Aorta (tissue), 5 donors: Measurements from ENCODE around the gene GALC. TPM values are rescaled to one million over a fixed set of nuclear protein-coding genes. Genes with fewer than 3 reads are reported as not detected.
A peak's percentile ranks its signal among the peaks of the same experiment; 100 is the strongest.

Source experiments
- ATAC-seq: fragments of 200-7000 bp; cut with Tn5 transposase; one replicate; pipeline ENCODE4 v1.9.1; 2022; ENCODE audit warnings: moderate library complexity; ENCODE audit not compliant: low FRiP score
- DNase-seq, 2 donors: peaks; one replicate each; pipeline ENCODE4 v3.0.0-alpha.2; 2020
- H3K27ac ChIP-seq, 2 donors: one replicate each; pipeline ENCODE4 v1.5.1; 2013; ENCODE audit warnings: low read length in 2 of 2, mild to moderate bottlenecking in 2 of 2, moderate library complexity in 2 of 2, control low read depth in 1 of 2, inconsistent platforms in 1 of 2, low read depth in 1 of 2
- H3K27me3 ChIP-seq, 2 donors: one replicate each; pipeline ENCODE4 v1.6.1; 2013; ENCODE audit warnings: control low read depth in 1 of 2, low read length in 1 of 2, mild to moderate bottlenecking in 1 of 2, moderate library complexity in 1 of 2; ENCODE audit not compliant: insufficient read depth in 2 of 2, control insufficient read depth in 1 of 2
- H3K36me3 ChIP-seq, 2 donors: one replicate each; pipeline ENCODE4 v1.6.1; 2013; ENCODE audit warnings: control low read depth in 1 of 2, low read length in 1 of 2, mild to moderate bottlenecking in 1 of 2; ENCODE audit not compliant: insufficient read depth in 2 of 2, control insufficient read depth in 1 of 2
- H3K4me1 ChIP-seq, 2 donors: one replicate each; pipeline ENCODE4 v1.6.1; 2013; ENCODE audit warnings: low read length in 2 of 2, control low read depth in 1 of 2, mild to moderate bottlenecking in 1 of 2, moderate library complexity in 1 of 2; ENCODE audit not compliant: insufficient read depth in 2 of 2, control insufficient read depth in 1 of 2
- H3K4me3 ChIP-seq, 2 donors: one replicate each; pipeline ENCODE4 v1.5.1; 2013; ENCODE audit warnings: low read length in 2 of 2, control low read depth in 1 of 2, mild to moderate bottlenecking in 1 of 2
- H3K9me3 ChIP-seq: one replicate; pipeline ENCODE4 v1.6.1; 2013; ENCODE audit warnings: mild to moderate bottlenecking, low read length; ENCODE audit not compliant: control insufficient read depth
- WGBS, 2 donors: extraction: QIAGEN DNeasy Blood & Tissue Kit; methylation state at CpG; one replicate each; pipeline ENCODE4 v1.1.7; 2013; 5-methylcytosine and 5-hydroxymethylcytosine counted together
- intact Hi-C, 2 donors: fragments of 100-400 bp; cut with DNase I; formaldehyde crosslinking; loops; one replicate each; pipeline versions ENCODE4 v1.14.2 to v1.15.0; 2022
- long read RNA-seq, 2 donors: library from polyadenylated mRNA; unstranded; transcript quantifications; one replicate each; pipeline ENCODE4 v2.0.0, GENCODE V29; 2020 to 2021
- polyA plus RNA-seq, 2 donors: library from polyadenylated mRNA; stranded (reverse); fragments of 200-250 nt; gene quantifications; one replicate each; pipeline ENCODE4 v1.2.3, GENCODE V29; 2013
- total RNA-seq, 2 donors: library from RNA; stranded (reverse); fragmentation: NEBNext Ultra II Directional; extraction: Animal tissue kit (Norgen Biotek cat#: 25700); gene quantifications; one replicate each; pipeline ENCODE4 v1.2.1, GENCODE V29; 2021
- donor health status: healthy with polysubstance abuse.
- donor health status: Bipolar disorder and iron deficiency.
- donor health status: DM: no; HTN: no; CAD: no.
- donor health status: DM: no; HTN: no; CAD: no.
- donor health status: DM: yes; HTN: yes; CAD: no.

Gene GALC
- total RNA-seq: 10 to 100 TPM; 22.5 to 26.6 TPM
- polyA plus RNA-seq: 10 to 100 TPM in 1 of 2 donors, 1 to 10 TPM in 1; 7.1 to 10.9 TPM
- long read RNA-seq, donor 1, partial matches to known transcripts: 2 of 8 reads
- long read RNA-seq, donor 1, other reads (novel, unspliced or antisense): 4 of 8 reads
- long read RNA-seq, donor 2, transcript GALC-201 (17 exons, 3,883 nt): major isoform, 10 of 19 reads
- long read RNA-seq, donor 2, partial matches to known transcripts: 3 of 19 reads
- long read RNA-seq, donor 2, other reads (novel, unspliced or antisense): 5 of 19 reads

- WGBS, 2 donors: 3 to 4% methylated on average over 61 to 83 of the region's 83 CpGs
- Histone ChIP-seq H3K4me1 (no peaks in the 10 kb centered on the region), H3K27ac (peak within 1 kb of the TSS; percentile 83 to 85), H3K4me3 (peak within 1 kb of the TSS; percentile 45 to 73), H3K9me3 (no peaks in the 10 kb centered on the region), H3K36me3 (no peaks in the 10 kb centered on the region), H3K27me3 (no peaks in the 10 kb centered on the region)
- ATAC-seq: peak; percentile 97
- peak; percentile 98 for DNase-seq
- intact Hi-C loops: no loop called here
Measured at GRCh38 chr14:87992718-87993628, at the start of gene GALC. TSS of gene GALC (minus strand) at chr14:87993182. CDS start at chr14:87993164, 18 bp downstream.

DNA sequence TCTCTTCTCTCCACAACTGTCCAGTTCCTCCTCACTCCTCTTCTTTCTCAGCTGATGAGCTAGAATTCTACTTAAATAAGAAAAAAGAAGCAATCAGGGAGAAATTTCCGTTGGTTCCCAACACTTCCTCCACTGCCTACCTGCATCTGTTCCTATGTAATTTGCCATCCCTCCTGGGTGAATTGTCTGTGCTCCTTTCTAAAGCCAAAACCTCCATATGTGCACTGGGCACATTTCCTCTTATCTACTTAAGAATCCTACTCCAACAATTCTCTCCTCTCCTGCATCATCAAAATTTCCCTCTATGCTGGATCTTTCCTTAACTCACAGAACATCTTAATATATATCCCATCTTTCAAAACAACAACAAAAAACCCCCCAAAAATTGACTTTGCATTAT lies 47.2 kb upstream of the GALC start:
- WGBS, 2 donors: 61 to 76% methylated on average over 1 of the region's 1 CpG
- Histone ChIP-seq H3K27me3 (no peaks in the 10 kb centered on the region), H3K4me1 (no peaks in the 10 kb centered on the region), H3K4me3 (no peak overlapping the region), H3K27ac (no peak overlapping the region), H3K9me3 (no peaks in the 10 kb centered on the region), H3K36me3 (no peaks in the 10 kb centered on the region)
- intact Hi-C loops: no loop called here
- DNase-seq (no peak), ATAC-seq (no peak)

DNA sequence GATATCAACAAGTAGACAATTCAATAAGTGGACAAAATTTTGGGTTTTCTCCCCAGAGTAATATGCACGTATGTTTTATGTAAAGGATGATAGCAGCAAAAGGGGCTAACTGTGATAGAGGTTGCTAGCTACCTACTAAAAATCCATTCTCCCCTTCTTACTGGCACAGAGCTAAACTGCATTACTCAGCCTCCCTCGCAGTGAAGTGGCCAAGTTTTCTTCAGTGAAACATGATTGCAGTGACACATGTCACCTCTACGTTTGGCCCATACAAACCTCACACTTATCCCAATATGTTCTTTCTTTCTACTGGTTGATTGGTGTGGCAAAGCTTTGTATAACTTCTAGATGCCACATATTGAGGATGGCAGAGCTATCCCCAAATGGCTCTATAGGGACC lies 46.2 kb upstream of the GALC start:
- Histone ChIP-seq H3K9me3 (no peaks in the 10 kb centered on the region), H3K36me3 (no peaks in the 10 kb centered on the region), H3K27me3 (no peaks in the 10 kb centered on the region), H3K4me3 (no peak overlapping the region), H3K4me1 (no peaks in the 10 kb centered on the region), H3K27ac (no peak overlapping the region)
- WGBS, 2 donors: 49 to 57% methylated on average over 3 of the region's 3 CpGs
- DNase-seq (no peak), ATAC-seq (no peak)
- intact Hi-C loops: no loop called here

GRCh38 chr14:88037325-88037724 lies 44.3 kb upstream of the GALC start:
- ATAC-seq: no peak
- intact Hi-C loops: no loop called here
- no peak for DNase-seq

DNA sequence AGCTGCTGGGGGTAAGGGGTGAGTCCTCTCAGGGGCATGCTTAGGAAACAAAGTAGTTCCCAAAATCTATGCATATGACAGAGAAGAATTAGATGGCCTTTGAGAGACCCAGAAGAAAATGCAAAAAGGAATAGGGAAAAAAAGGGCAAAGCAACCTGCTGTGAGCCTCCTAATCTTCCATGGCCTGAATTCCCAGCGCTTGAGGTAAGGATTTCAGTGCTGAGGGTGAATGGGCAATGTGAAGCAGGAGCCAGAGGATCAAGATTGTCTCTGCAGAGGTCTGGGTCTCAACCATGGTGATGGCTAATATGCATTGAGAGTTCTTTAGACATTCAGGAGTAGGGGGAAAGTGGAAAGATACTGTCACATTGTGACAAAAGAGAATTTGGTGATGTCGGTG lies 43.4 kb upstream of the GALC start:
- no peak overlapping the region for H3K27ac ChIP-seq
- DNase-seq (no peak), ATAC-seq (no peak)
- H3K36me3 ChIP-seq: no peaks in the 10 kb centered on the region
- intact Hi-C loops: no loop called here
- no peaks in the 10 kb centered on the region for H3K4me1 ChIP-seq
- 70 to 93% methylated on average over 2 of the region's 2 CpGs for WGBS, 2 donors
- H3K9me3 ChIP-seq: no peaks in the 10 kb centered on the region
- H3K4me3 ChIP-seq: no peak overlapping the region
- H3K27me3 ChIP-seq: no peaks in the 10 kb centered on the region

More at GRCh38 chr14:88037325-88037724, 44.3 kb upstream of the GALC start:
- no peak overlapping the region for H3K27ac ChIP-seq
- 53 to 80% methylated on average over 1 of the region's 1 CpG for WGBS, 2 donors
- no peaks in the 10 kb centered on the region for H3K36me3 ChIP-seq
- H3K4me1 ChIP-seq: no peaks in the 10 kb centered on the region
- H3K9me3 ChIP-seq: no peaks in the 10 kb centered on the region
- no peak overlapping the region for H3K4me3 ChIP-seq
- no peaks in the 10 kb centered on the region for H3K27me3 ChIP-seq

DNA sequence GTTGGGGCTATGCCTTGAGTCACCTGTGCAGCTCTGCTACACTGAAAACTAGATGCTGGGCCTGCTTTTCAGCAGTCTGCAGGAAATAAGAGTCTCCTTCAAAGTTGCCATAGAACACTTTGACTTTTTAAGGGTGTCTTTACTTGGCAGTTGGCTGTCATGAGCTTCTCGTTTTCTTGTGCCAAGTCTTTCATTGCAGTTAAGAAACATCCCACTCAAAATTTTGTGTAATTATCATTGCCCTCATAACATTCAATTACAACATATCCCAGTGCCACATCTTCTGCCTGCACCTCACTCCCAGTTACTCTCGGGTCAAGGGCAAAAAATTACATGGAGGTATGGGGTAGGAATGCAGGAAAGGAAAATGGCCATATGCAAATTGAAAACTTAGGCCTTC lies 41.1 kb upstream of the GALC start:
- H3K27ac ChIP-seq: no peak overlapping the region
- intact Hi-C loops: no loop called here
- no peaks in the 10 kb centered on the region for H3K4me1 ChIP-seq
- no peak for ATAC-seq
- H3K9me3 ChIP-seq: no peaks in the 10 kb centered on the region
- 32 to 33% methylated on average over 2 of the region's 2 CpGs for WGBS, 2 donors
- no peak overlapping the region for H3K4me3 ChIP-seq
- no peaks in the 10 kb centered on the region for H3K36me3 ChIP-seq
- DNase-seq: no peak
- no peaks in the 10 kb centered on the region for H3K27me3 ChIP-seq

- no peaks in the 10 kb centered on the region for H3K9me3 ChIP-seq
- no peak for ATAC-seq
- WGBS, 2 donors: 93 to 97% methylated on average over 1 of the region's 1 CpG
- H3K4me1 ChIP-seq: no peaks in the 10 kb centered on the region
- H3K27ac ChIP-seq: no peak overlapping the region
- no peaks in the 10 kb centered on the region for H3K27me3 ChIP-seq
- no peak for DNase-seq
- H3K36me3 ChIP-seq: no peaks in the 10 kb centered on the region
- intact Hi-C loops: no loop called here
- H3K4me3 ChIP-seq: no peak overlapping the region
Measured at GRCh38 chr14:88032373-88032772, 39.4 kb upstream of the GALC start.

GRCh38 chr14:88030892-88031291 lies 37.9 kb upstream of the GALC start:
- 68 to 70% methylated on average over 1 of the region's 1 CpG for WGBS, 2 donors
- Histone ChIP-seq H3K4me3 (no peak overlapping the region), H3K27me3 (no peaks in the 10 kb centered on the region), H3K36me3 (no peaks in the 10 kb centered on the region), H3K4me1 (no peaks in the 10 kb centered on the region), H3K27ac (no peak overlapping the region), H3K9me3 (no peaks in the 10 kb centered on the region)
- intact Hi-C loops: no loop called here
- DNase-seq (no peak), ATAC-seq (no peak)

GRCh38 chr14:88030079-88030478 lies 37.1 kb upstream of the GALC start:
- DNase-seq (no peak), ATAC-seq (no peak)
- Histone ChIP-seq H3K27me3 (no peaks in the 10 kb centered on the region), H3K4me3 (no peak overlapping the region), H3K27ac (no peak overlapping the region), H3K4me1 (no peaks in the 10 kb centered on the region), H3K36me3 (no peaks in the 10 kb centered on the region), H3K9me3 (no peaks in the 10 kb centered on the region)
- intact Hi-C loops: no loop called here
- WGBS, 2 donors: 56 to 69% methylated on average over 1 of the region's 1 CpG
